Measurements from ENCODE around the gene DDX5. TPM values are rescaled to one million over a fixed set of nuclear protein-coding genes. Genes with fewer than 3 reads are reported as not detected.

DDX5 gene
- total and polyA plus RNA-seq, 2 donors (not counting 1 experiment from before 2014, with no cell fraction given) = 439 to 598 TPM

DNA sequence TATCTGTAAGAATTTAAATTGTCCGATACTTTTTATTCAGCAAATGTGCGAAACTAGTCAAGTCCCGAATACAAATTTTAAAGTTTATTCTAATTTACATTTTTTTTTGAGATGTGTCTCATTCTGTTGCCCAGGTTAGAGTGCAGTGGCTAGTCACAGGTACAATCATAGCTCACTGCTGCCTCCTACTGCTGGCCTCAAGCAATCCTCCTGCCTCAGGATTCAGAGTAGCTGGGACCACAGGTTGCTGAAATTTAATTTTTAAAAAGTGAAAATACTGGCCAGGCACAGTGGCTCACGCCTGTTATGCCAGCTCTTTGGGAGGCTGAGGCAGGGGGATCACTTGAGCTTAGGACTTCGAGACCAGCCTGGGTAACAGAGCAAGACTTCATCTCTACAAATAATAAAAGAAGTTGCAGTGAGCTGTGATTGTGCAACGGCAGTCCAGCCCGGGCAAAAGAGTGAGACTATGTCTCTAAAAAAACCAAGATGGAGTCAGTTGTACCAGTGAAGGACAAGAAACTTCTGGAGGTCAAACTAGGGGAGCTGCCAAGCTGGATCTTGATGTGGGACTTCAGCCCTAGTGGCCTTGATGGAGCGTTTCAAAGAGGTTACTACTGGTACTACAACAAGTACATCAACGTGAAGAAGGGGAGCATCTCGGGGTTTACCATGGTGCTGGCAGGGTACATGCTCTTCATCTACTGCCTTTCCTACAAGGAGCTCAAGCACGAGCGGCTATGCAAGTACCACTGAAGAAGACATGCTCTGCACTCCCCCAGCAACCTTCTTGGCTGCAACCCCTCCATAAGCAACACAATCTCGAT is 14.8 kb downstream of the DDX5 start:
- Histone ChIP-seq H4K20me1 (ENCODE audit: control insufficient read depth, extremely low read depth, insufficient read depth, low read length) (no peaks in the 10 kb centered on the region), H3K79me2 (ENCODE audit: control insufficient read depth, insufficient read depth, low read length) (peaks cover 12% of the 10 kb centered on the region), H3K4me1 (ENCODE audit: control insufficient read depth, extremely low read depth, insufficient read depth, low read length) (peaks cover 2% of the 10 kb centered on the region), H3K36me3 (ENCODE audit: control insufficient read depth, insufficient read depth, low read length) (peaks cover 2% of the 10 kb centered on the region), H2AFZ (ENCODE audit: low read length) (no peak overlapping the region), H3K4me3 (replicated peaks in 1 of 4; ENCODE audit: control extremely low read depth in 1 of 4, insufficient read depth in 1 of 4, low read depth in 3 of 4, low read length in 4 of 4) (no peak overlapping the region), H3K4me2 (ENCODE audit: extremely low read depth, insufficient read depth, low read length) (no peak overlapping the region), H3K9ac (ENCODE audit: insufficient read depth, low read length) (no peak overlapping the region), H3K27me3 (ENCODE audit: control insufficient read depth, insufficient read depth, low read length) (no peaks in the 10 kb centered on the region), H3K9me3 (ENCODE audit: control insufficient read depth, insufficient read depth, low read depth, low read length) (no peaks in the 10 kb centered on the region), H3K27ac (ENCODE audit: insufficient read depth, low read length) (no peak overlapping the region)
- DNase-seq (ENCODE audit: low read depth in 2 of 2) = peak in 1 of 2 donors; percentile 63
- TF ChIP-seq EZH2 (IDR thresholded peaks at IDR 0.05; ENCODE audit: low read length, missing control alignments) = no peak
- TF ChIP-seq, protein P1, sequence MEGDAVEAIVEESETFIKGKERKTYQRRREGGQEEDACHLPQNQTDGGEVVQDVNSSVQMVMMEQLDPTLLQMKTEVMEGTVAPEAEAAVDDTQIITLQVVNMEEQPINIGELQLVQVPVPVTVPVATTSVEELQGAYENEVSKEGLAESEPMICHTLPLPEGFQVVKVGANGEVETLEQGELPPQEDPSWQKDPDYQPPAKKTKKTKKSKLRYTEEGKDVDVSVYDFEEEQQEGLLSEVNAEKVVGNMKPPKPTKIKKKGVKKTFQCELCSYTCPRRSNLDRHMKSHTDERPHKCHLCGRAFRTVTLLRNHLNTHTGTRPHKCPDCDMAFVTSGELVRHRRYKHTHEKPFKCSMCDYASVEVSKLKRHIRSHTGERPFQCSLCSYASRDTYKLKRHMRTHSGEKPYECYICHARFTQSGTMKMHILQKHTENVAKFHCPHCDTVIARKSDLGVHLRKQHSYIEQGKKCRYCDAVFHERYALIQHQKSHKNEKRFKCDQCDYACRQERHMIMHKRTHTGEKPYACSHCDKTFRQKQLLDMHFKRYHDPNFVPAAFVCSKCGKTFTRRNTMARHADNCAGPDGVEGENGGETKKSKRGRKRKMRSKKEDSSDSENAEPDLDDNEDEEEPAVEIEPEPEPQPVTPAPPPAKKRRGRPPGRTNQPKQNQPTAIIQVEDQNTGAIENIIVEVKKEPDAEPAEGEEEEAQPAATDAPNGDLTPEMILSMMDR (conservative IDR thresholded peaks at IDR 0.05 in 1 of 2, IDR thresholded peaks at IDR 0.05 in 1 of 2; ENCODE audit: low read depth in 1 of 2, low read length in 2 of 2) = peak; percentile 69 to 81

DNA sequence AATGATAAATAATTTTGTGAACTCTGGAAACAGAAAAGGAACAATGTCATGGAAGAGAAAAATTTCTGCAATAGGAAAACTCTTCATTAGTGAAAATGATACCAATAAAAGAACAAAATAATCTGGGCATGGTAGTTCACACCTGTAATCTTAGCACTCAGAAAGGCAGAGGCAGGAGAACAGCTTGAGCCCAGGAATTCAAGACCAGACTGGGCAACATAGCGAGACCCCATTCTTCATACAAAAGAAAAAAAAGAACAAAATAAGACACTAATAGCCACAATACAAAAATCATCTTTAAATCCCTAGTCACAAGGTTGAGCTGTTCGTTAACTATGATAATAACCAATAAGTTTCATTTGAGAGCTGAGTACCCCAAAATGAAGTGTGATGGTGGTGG is 17.8 kb downstream of the DDX5 start:
- H3K9ac ChIP-seq (ENCODE audit: insufficient read depth, low read length) = no peak overlapping the region
- no peaks in the 10 kb centered on the region for H3K79me2 ChIP-seq (ENCODE audit: control insufficient read depth, insufficient read depth, low read length)
- no peak overlapping the region for H3K4me3 ChIP-seq (replicated peaks in 1 of 4; ENCODE audit: control extremely low read depth in 1 of 4, insufficient read depth in 1 of 4, low read depth in 3 of 4, low read length in 4 of 4)
- no peaks in the 10 kb centered on the region for H3K9me3 ChIP-seq (ENCODE audit: control insufficient read depth, insufficient read depth, low read depth, low read length)
- no peak overlapping the region for H3K4me2 ChIP-seq (ENCODE audit: extremely low read depth, insufficient read depth, low read length)
- no peaks in the 10 kb centered on the region for H4K20me1 ChIP-seq (ENCODE audit: control insufficient read depth, extremely low read depth, insufficient read depth, low read length)
- H3K36me3 ChIP-seq (ENCODE audit: control insufficient read depth, insufficient read depth, low read length) = peaks cover 2% of the 10 kb centered on the region
- peaks cover 2% of the 10 kb centered on the region for H3K4me1 ChIP-seq (ENCODE audit: control insufficient read depth, extremely low read depth, insufficient read depth, low read length)
- no peak overlapping the region for H3K27ac ChIP-seq (ENCODE audit: insufficient read depth, low read length)
- DNase-seq (ENCODE audit: low read depth in 2 of 2) = no peak
- H3K27me3 ChIP-seq (ENCODE audit: control insufficient read depth, insufficient read depth, low read length) = no peaks in the 10 kb centered on the region
- no peak overlapping the region for H2AFZ ChIP-seq (ENCODE audit: low read length)
- TF ChIP-seq, protein P1 (conservative IDR thresholded peaks at IDR 0.05 in 1 of 2, IDR thresholded peaks at IDR 0.05 in 1 of 2; ENCODE audit: low read depth in 1 of 2, low read length in 2 of 2) = no peak
- no peak for TF ChIP-seq EZH2 (IDR thresholded peaks at IDR 0.05; ENCODE audit: low read length, missing control alignments)

DNA sequence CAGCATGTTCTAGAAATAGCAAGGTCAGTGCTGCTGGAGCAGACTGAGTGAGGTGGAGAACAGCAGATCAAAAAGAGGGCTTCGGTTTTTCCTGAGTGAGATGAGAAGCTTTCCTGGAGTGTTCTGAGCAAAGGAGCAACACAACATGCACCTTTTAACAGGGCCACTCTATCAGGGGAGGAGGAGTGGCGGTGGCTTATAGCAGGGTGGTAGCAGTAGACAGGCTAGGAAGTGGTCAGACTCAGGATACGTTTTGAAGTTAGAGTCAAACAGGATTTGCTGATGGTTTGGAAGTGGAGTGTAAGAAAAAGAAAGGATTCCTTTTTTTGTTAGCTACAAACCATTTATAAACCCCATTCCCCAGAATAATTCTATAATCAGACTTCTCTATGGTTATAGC is 21.7 kb downstream of the DDX5 start:
- no peak for DNase-seq (ENCODE audit: low read depth in 2 of 2)
- Histone ChIP-seq H3K79me2 (ENCODE audit: control insufficient read depth, insufficient read depth, low read length) (no peaks in the 10 kb centered on the region), H3K4me1 (ENCODE audit: control insufficient read depth, extremely low read depth, insufficient read depth, low read length) (no peaks in the 10 kb centered on the region), H3K9ac (ENCODE audit: insufficient read depth, low read length) (no peak overlapping the region), H4K20me1 (ENCODE audit: control insufficient read depth, extremely low read depth, insufficient read depth, low read length) (no peaks in the 10 kb centered on the region), H2AFZ (ENCODE audit: low read length) (no peak overlapping the region), H3K4me3 (replicated peaks in 1 of 4; ENCODE audit: control extremely low read depth in 1 of 4, insufficient read depth in 1 of 4, low read depth in 3 of 4, low read length in 4 of 4) (no peak overlapping the region), H3K27ac (ENCODE audit: insufficient read depth, low read length) (no peak overlapping the region), H3K36me3 (ENCODE audit: control insufficient read depth, insufficient read depth, low read length) (no peaks in the 10 kb centered on the region), H3K4me2 (ENCODE audit: extremely low read depth, insufficient read depth, low read length) (no peak overlapping the region), H3K27me3 (ENCODE audit: control insufficient read depth, insufficient read depth, low read length) (no peaks in the 10 kb centered on the region), H3K9me3 (ENCODE audit: control insufficient read depth, insufficient read depth, low read depth, low read length) (no peaks in the 10 kb centered on the region)
- TF ChIP-seq EZH2 (IDR thresholded peaks at IDR 0.05; ENCODE audit: low read length, missing control alignments) = no peak
- TF ChIP-seq, protein P1 (conservative IDR thresholded peaks at IDR 0.05 in 1 of 2, IDR thresholded peaks at IDR 0.05 in 1 of 2; ENCODE audit: low read depth in 1 of 2, low read length in 2 of 2) = no peak
